PC-3 (cell line): Measurements from ENCODE around the gene CTRL. TPM values are rescaled to one million over a fixed set of nuclear protein-coding genes. Genes with fewer than 3 reads are reported as not detected.

Source experiments
- ATAC-seq: fragments of 200-7000 bp; cut with Tn5 transposase; 2 replicates; pipeline ENCODE4 v1.9.1; 2020; ENCODE audit warnings: mild to moderate bottlenecking, moderate library complexity
- BruUV-seq: library from RNA; stranded (reverse); fragments of 400-500 nt; replicated peaks from 2 replicates; lab custom pipeline; 2021; lab: Mats Ljungman, UMichigan
- CTCF ChIA-PET: fragments of 300-600 bp; sonication (Branson Sonifier 250); formaldehyde crosslinking; loops from one replicate; lab custom pipeline; 2022; ENCODE audit warnings: antibody characterized with exemption; lab: Charles Lee
- POLR2A ChIA-PET: fragments of 300-600 bp; sonication (Branson Sonifier 250); formaldehyde crosslinking; loops from one replicate; lab custom pipeline; 2022; ENCODE audit warnings: antibody characterized with exemption; ENCODE audit not compliant: unreplicated experiment; lab: Charles Lee
- DNase-seq: peaks from one replicate; pipeline ENCODE4 v3.0.0-alpha.2; 2015
- H2AFZ ChIP-seq: fragments of 300-600 bp; sonication (generic); 2 replicates; pipeline ENCODE4 v1.6.0; 2016; ENCODE audit warnings: antibody characterized with exemption, low read length
- H3F3A ChIP-seq: fragments of 300-600 bp; sonication (generic); one replicate; pipeline ENCODE4 v1.6.0; 2017; ENCODE audit warnings: antibody characterized with exemption, low read length, control low read depth, mild to moderate bottlenecking; ENCODE audit not compliant: unreplicated experiment
- H3K27ac ChIP-seq: fragments of 300-600 bp; sonication (generic); 2 replicates; pipeline ENCODE4 v1.5.1; 2016; ENCODE audit warnings: mild to moderate bottlenecking, low read length
- H3K27me3 ChIP-seq: fragments of 300-600 bp; sonication (generic); 2 replicates; pipeline ENCODE4 v1.6.1; 2016; ENCODE audit warnings: low read length, mixed read lengths
- H3K36me3 ChIP-seq: fragments of 300-600 bp; sonication (generic); 2 replicates; pipeline ENCODE4 v1.6.1; 2016; ENCODE audit warnings: low read depth, mixed run types, low read length, mixed read lengths
- H3K4me1 ChIP-seq: fragments of 300-600 bp; sonication (generic); 2 replicates; pipeline ENCODE4 v1.5.1; 2016; ENCODE audit warnings: low read length; ENCODE audit not compliant: insufficient read depth
- H3K4me2 ChIP-seq: fragments of 300-600 bp; sonication (generic); 2 replicates; pipeline ENCODE4 v1.6.0; 2016; ENCODE audit warnings: low read length
- H3K4me3 ChIP-seq: fragments of 300-600 bp; sonication (generic); 2 replicates; pipeline ENCODE4 v1.5.1; 2016; ENCODE audit warnings: mild to moderate bottlenecking, low read length, mixed read lengths
- H3K79me2 ChIP-seq: fragments of 300-600 bp; sonication (generic); 2 replicates; pipeline ENCODE4 v1.6.1; 2017; ENCODE audit warnings: low read length, mixed read lengths
- H3K9ac ChIP-seq: fragments of 300-600 bp; sonication (generic); 2 replicates; pipeline ENCODE4 v1.6.0; 2016; ENCODE audit warnings: mild to moderate bottlenecking, low read length
- H3K9me2 ChIP-seq: fragments of 300-600 bp; sonication (generic); replicated peaks from 2 replicates; pipeline ENCODE4 v1.6.1; 2016; ENCODE audit warnings: mixed run types, low read length, mixed read lengths
- H3K9me3 ChIP-seq: fragments of 300-600 bp; sonication (generic); 2 replicates; pipeline ENCODE4 v1.6.1; 2016; ENCODE audit warnings: low read length, mixed read lengths
- H4K20me1 ChIP-seq: fragments of 300-600 bp; sonication (generic); 2 replicates; pipeline ENCODE4 v1.6.1; 2016; ENCODE audit warnings: low read length, mixed read lengths
- CTCF ChIP-seq: fragments of 300-600 bp; sonication (generic); conservative IDR thresholded peaks from 2 replicates; pipeline ENCODE4 v1.5.1; 2017; ENCODE audit warnings: antibody characterized with exemption, low read depth, mild to moderate bottlenecking, low read length
- EZH2 ChIP-seq: fragments of 300-600 bp; sonication (generic); IDR thresholded peaks from one replicate; pipeline ENCODE4 v1.6.1; 2017; ENCODE audit warnings: antibody characterized with exemption, mild to moderate bottlenecking, low read length; ENCODE audit not compliant: unreplicated experiment
- EZH2phosphoT487 ChIP-seq: fragments of 300-600 bp; sonication (generic); IDR thresholded peaks from 2 replicates; pipeline ENCODE4 v1.6.1; 2018; ENCODE audit warnings: mild to moderate bottlenecking, antibody characterized with exemption, low read length, borderline replicate concordance
- intact Hi-C: fragments of 100-400 bp; cut with micrococcal nuclease; formaldehyde crosslinking; loops from 2 replicates; pipeline ENCODE4 v1.9.0; 2023
- total RNA-seq: library from RNA; depleted of rRNA; stranded (reverse); fragments of >200 nt; gene quantifications from 2 replicates; pipeline ENCODE4 v1.2.3, GENCODE V29; 2014

The CTRL gene
- total RNA-seq, 1 experiment from 2014 or later = 1.6 TPM

- TF ChIP-seq CTCF = no peak
- TF ChIP-seq EZH2 = no peak
- TF ChIP-seq EZH2phosphoT487 = no peak
- H3K9ac ChIP-seq = no peak overlapping the region
- H3K36me3 ChIP-seq = no peaks in the 10 kb centered on the region
- H3K9me3 ChIP-seq = no peaks in the 10 kb centered on the region
- no peak overlapping the region for H3K4me3 ChIP-seq
- H3K27me3 ChIP-seq = no peaks in the 10 kb centered on the region
- intact Hi-C loops = no loop called here
- peaks cover 23% of the 10 kb centered on the region for H3K4me1 ChIP-seq
- CTCF ChIA-PET = no interaction called here
- H3K79me2 ChIP-seq = peaks cover 13% of the 10 kb centered on the region
- H3K27ac ChIP-seq = no peak overlapping the region
- H3K9me2 ChIP-seq = no peaks in the 10 kb centered on the region
- H2AFZ ChIP-seq = no peak overlapping the region
- H4K20me1 ChIP-seq = no peaks in the 10 kb centered on the region
- no peaks in the 10 kb centered on the region for H3F3A ChIP-seq
- no TSS peak for BruUV-seq
- DNase-seq (no peak), ATAC-seq (no peak)
- H3K4me2 ChIP-seq = no peak overlapping the region
- POLR2A ChIA-PET = no interaction called here
Measured at GRCh38 chr16:67930678-67931211, 917 bp downstream of the CTRL start.

GRCh38 chr16:67930191-67930590, 1.5 kb downstream of the CTRL start:
- H3F3A ChIP-seq = no peaks in the 10 kb centered on the region
- no peaks in the 10 kb centered on the region for H4K20me1 ChIP-seq
- DNase-seq (no peak), ATAC-seq (no peak)
- no peaks in the 10 kb centered on the region for H3K9me2 ChIP-seq
- TF ChIP-seq EZH2phosphoT487 (no peak), EZH2 (no peak), CTCF (no peak)
- no peaks in the 10 kb centered on the region for H3K9me3 ChIP-seq
- ChIA-PET CTCF (no interaction called here), POLR2A (no interaction called here)
- peaks cover 12% of the 10 kb centered on the region for H3K79me2 ChIP-seq
- no peak overlapping the region for H3K4me3 ChIP-seq
- H3K4me2 ChIP-seq = no peak overlapping the region
- no TSS peak for BruUV-seq
- no peak overlapping the region for H2AFZ ChIP-seq
- H3K36me3 ChIP-seq = no peaks in the 10 kb centered on the region
- intact Hi-C loops = no loop called here
- no peak overlapping the region for H3K9ac ChIP-seq
- H3K4me1 ChIP-seq = peaks cover 27% of the 10 kb centered on the region
- H3K27me3 ChIP-seq = no peaks in the 10 kb centered on the region
- H3K27ac ChIP-seq = no peak overlapping the region

- H3F3A ChIP-seq = no peaks in the 10 kb centered on the region
- no peak overlapping the region for H3K4me2 ChIP-seq
- H4K20me1 ChIP-seq = no peaks in the 10 kb centered on the region
- BruUV-seq = TSS peak; percentile 8
- CTCF ChIA-PET = no interaction called here
- H3K79me2 ChIP-seq = 0 out of 2 replicates have a peak, but pooled peaks cover 2% of the 10 kb centered on the region
- H3K36me3 ChIP-seq = no peaks in the 10 kb centered on the region
- TF ChIP-seq EZH2phosphoT487 (no peak), CTCF (peak; percentile 82)
- intact Hi-C loops = loop anchor here (1.0 to 5.0 kb wide), 3 partner anchors 45 to 112 kb away; partner anchors contain the start of gene THAP11
- POLR2A ChIA-PET = no interaction called here
- H3K27ac ChIP-seq = no peak overlapping the region
- no peak overlapping the region for H2AFZ ChIP-seq
- H3K9ac ChIP-seq = no peak overlapping the region
- peak; percentile 68 for ATAC-seq
- peak; percentile 70 for DNase-seq
- H3K4me3 ChIP-seq = no peak overlapping the region
- no peaks in the 10 kb centered on the region for H3K9me3 ChIP-seq
- no peaks in the 10 kb centered on the region for H3K9me2 ChIP-seq
- H3K4me1 ChIP-seq = peaks cover 18% of the 10 kb centered on the region
- H3K27me3 ChIP-seq = no peaks in the 10 kb centered on the region
Measured at GRCh38 chr16:67928561-67929364, 2.9 kb downstream of the CTRL start.
